ENCODE results near the gene RTTN.

RTTN gene

DNA sequence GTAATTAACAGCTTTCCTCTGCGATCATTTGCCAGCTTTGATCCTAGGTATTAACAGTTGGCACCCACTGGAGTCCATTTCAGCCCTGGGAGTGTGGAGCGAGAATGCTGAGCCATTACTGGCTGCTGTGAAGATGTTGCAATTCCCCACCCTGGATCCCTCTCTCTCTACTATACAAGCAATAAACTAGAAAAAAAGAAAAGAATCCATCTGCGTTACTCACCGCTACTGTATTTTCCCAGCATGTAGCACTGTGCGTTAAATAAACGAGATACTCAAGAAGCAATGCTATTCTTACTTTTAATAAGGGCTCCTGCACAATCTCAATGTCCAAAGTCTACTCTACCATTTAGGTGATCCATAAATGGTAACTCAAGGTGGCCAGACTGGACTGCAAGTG lies 8.5 kb downstream of the RTTN start:
- no peak for DNase-seq

DNA sequence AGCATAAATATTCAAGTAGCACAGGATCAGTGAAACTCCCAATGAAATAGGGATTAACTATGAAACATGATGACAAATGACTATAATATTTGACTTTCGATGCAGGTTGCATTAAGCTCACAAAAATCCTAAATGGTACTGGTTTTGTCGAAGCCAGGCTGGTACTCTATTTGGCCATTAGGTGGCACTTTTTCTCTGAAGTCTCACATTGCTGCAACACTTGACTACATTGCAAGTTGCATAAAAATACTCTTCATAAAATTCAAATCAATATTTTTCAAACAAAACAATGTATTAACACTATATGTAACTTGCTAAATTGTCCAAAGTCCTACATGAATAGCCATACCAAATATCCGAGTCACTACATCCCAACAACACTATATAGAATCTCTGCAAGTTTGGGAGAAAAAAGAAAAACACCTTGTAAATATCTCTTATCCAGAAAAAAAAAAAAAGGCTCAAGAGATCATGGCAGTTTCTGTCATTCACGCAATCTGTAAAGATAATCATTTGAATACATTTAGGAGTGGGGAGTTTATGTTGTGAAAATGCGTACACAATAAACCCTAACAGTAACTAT lies 9.5 kb downstream of the RTTN start:
- DNase-seq: peak; percentile 56

DNA sequence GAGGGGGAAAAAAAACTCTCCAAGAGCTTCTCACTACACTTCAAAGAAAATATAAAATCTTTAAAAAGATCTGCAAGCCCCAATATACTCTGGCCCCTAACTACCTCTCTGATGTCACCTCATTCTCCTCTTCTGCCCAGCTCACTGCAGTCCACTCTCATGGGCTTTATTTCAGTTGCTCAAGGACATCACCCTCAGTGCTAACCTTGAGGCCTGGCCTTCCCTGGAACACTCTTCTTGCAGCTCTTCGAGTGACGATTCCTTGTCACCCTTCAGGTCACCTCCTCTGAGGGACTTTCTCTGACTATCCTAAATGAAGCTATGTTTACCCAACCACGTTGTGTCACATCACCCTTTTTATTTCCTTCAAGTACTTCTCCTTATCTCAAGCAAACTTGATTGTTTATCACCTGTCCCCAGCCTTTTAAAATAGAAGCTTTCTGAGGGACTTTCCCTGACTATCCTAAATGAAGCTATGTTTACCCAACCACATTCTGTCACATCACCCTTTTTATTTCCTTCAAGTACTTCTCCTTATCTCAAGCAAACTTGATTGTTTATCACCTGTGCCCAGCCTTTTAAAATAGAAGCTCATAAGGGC lies 10.4 kb downstream of the RTTN start:
- DNase-seq: no peak

DNA sequence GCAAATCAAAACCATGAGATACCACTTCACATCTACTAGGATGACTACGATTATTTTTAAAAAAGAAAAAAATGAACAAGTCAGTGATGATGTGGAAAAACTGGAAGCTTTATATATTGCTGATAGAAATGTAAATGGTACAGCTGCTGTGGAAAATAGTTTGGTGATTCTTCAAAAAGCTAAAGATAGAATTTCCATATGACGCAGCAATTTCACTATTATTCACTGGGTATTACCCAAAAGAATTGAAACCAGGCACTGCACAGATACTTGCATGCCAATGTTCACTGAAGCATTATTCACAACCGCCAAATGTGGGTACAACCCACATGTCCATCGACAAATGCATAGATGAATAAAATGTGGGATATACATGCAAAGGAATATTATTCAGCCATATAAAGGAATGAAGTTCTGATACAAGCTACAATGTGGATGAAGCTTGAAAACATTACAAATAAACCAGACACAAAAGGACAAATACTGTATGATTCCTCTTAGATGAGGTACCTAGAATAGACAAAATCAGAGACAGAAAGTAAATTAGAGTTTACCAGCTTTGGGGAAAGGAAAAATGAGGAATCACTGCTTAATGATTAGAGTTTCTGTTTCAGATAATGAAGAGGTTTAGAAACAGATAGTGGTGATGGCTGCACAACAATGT lies 11.1 kb downstream of the RTTN start:
- no peak for DNase-seq

DNA sequence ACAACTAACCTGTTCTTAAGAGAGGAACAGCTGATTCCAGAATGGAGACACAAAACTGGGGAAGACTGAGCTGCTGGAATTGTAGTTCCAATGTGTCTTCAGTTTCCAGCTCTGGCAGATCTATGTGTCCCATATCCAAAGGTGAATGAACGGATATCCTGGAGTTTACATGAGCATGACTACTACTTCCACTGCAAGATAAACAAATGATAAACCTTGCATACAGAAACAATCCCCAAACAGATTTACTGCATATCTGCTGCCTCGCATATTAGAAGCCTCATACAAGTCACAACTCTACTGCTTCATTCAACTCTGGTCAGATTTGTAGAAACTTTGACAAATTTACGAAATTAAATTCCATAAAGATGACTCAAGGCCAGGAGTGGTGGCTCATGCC lies 15.0 kb downstream of the RTTN start:
- DNase-seq: no peak

DNA sequence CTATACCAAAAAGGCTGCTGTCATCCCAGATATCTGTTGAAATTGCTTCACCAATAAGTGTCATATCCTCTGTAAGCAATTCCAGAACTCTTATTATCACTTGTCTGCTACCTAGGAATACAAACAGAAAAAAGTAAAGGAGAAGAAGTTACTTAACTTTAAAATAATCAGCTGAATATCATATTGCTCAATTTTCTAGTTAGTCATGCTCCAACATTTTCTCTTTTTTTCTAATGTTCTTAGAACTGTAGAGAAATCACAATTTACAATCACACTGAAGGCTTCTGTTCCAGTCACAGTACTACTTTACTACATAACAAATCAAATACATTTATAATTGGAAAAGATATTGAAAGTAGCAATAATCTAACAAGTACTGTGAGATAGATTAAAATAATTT lies 17.4 kb downstream of the RTTN start:
- DNase-seq: no peak

DNA sequence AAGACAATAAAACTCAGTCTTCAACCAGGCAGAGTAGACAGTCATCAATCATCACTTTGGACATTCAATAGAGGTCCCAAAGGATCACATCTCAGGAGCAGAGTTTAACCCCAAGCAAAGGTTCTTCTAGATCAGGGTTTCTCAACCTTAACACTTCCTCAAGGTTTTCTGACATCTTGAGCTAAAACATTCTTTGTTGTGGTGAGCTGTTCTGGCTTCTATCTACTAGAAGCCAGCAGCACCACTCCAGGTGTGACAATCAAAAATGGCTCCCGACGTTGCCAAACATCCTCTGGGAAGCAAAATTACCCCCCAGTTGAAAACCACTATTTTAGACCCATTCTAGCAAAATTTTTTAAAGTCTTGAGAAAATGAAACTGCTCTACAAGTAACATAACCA lies 22.0 kb downstream of the RTTN start:
- DNase-seq: no peak

DNA sequence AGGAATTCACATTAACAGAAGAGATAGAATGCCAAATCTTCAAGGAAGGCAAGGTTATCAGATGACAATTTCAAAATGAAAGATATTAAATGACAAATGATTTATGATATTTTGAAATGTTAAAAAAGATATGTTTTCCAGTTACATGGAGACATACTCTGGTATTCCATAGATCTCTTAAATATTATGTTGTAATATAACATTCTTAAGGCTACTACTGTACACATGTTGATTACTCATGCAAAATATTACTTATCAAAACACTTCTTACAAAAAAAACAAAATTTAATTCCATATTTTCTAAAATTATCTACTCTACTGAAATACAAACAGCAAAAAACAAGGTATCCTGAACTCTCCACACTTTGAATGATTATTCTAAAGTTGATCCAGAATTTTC lies 22.9 kb downstream of the RTTN start:
- no peak for DNase-seq

DNA sequence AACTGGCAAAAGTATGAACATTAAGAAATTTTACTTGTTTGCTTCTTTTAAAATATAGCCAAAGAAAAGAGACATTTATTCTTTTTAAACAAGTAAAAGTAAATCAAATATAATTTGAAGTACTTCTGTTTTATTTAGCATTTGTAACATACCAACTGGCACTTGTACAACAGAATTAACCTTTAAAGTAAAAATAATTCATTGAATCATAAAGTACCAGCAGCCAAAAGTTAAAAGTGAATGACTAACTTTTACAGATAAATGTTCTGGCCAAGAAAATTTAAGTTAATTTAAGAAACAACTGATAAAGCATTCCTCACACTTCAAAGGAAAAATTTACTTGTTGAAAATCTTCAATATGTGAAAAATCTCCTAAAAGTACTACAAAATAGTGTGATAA lies 23.8 kb downstream of the RTTN start:
- DNase-seq: no peak

DNA sequence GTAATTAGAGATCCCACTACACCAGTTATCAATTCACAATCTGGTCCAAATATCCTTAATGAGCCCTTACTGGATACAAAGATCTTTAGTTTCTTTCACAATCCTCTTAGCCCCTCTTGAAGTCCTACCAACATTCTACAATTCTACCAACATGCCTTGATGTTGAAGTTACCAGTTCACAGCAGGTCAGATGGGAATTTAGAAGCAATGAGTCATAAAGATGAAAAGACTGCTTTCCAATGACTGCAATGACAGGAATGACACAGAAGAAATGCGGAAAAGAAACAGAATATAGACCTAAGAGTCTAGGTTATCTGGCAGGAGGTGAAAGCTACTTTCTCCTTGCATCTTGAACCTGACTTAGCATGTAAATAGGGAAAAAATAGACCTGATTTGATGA lies 24.5 kb downstream of the RTTN start:
- DNase-seq: no peak

DNA sequence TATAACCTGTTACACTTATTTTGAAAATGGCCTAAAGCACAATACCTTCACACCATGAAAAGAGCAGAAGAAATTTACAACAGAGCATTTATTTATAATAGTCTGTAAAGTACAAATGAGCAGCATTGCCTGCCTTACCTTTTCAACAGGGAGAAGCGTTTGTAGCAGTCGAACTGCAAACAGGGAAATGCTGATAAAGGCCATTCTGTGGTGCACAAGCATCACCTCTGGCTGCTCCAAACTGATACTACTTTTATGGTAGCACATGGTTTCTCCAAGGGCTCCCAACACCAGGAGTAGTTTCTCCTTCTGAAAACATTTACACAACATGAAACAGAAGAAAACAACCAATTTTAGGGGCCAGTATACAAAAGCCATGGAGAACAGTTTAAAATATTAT lies 28.9 kb downstream of the RTTN start:
- DNase-seq: no peak

DNA sequence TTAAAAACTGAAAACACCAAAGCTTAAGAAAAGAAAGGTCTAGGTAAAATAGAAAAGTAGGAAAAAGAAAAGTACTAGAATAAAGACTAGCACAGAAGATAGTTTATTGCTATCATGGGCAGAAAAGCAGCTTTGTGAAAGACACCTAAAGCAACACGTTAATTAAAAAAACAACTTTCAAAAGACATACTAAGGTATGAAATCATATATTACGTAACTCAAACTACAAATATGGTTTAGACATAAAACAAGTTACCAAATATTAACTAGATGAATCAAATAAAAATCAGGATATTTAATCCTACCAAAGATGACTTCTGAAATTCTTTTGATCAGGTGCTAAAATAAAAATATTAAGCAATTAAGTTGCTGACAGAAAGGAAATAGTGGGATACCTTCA lies 30.3 kb downstream of the RTTN start:
- DNase-seq: no peak

DNA sequence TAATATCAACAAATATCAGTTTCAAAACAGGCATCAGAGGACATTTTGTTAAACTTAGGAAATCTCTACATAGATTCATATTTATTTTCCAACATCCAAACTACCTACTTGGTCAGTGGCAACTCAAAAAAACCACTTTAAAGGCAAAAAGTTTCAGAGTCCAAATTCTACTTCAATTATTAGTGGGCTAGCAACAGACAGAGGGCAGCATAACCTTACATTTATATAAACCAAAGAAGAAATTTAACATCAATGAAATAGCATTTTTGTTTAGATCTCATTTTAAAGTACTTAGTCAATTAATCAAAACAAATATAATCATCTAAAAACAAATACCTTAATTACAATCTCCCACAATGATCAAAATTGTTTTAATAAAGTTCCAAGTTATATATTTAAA lies 33.3 kb downstream of the RTTN start:
- peak; percentile 18 for DNase-seq

DNA sequence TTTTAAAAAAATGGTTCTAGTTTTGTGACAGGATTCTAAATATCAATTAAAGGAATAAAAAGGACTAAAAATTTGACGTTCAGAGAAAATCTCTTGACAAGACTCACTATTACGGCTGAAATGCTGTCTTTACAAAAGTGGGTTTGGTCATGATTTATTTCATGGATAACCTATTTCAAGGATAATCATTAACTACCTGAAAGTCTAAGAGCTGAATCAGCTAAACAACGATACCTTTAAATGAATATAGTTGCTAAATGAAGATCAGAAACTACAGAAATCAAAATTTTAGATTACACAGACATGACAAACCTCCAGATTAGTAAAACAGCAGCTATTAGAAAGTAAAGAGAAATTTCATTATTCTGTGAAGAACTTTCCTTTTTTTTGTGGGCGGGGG lies 35.7 kb downstream of the RTTN start:
- DNase-seq: no peak

DNA sequence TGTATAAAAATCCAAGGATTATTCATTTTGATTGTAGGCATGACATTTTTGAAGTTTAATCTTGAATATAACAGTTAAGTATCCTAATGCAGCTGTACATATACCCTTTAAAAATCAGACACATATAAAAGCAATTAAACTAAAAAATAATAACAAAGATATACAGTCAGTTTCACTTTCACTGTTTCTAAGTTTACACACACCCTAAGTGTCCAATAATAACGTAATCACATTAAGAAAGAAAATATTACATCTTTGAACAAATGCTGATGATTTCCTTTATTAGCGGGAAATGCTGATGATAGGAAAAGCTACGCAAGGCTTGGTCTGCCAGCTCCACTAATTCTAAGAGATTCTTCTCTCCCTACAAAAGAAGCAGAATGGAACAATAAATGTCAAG lies 38.8 kb downstream of the RTTN start:
- DNase-seq: no peak

DNA sequence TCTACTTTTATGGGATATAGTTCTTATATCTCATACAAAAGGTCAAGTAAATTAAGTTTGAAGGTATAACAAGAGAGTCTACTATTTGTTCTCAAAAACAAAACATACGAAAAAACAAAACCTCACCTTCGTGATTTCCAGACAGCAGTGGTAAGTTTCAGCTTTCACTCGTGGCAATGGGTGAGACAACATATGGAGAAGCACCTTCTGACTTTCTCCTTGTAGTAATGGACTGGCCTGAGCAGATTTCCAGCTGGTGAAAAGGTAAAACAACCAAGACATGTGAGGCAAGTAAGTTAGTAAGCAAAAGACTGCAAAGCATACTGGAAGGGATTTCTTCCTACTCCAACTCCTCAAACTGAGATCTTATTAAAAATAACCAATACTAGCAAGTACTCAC lies 39.6 kb downstream of the RTTN start:
- DNase-seq: no peak

DNA sequence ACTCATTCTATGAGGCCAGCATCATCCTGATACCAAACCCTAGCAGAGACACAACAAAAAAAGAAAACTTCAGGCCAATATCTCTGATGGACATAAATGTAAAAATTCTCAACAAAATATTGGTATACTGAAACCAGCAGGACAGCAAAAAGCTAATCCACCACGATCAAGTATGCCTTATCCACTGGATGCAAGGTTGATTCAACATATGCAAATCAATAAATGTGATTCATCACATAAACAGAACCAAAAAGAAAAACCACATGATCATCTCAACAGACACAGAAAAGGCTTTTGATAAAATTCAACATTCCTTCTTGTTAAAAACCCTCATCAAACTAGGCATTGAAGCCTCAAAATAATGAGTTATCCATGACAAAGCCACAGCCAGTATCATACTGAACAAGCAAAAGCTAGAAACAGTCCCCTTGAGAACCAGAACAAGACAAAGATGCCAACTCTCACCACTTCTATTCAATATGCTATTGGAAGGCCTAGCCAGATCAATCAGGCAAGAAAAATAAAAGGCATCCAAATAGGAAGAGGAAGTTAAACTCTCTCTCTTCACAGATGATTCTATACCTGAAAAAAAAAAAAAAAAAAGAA lies 45.3 kb downstream of the RTTN start:
- DNase-seq: no peak

DNA sequence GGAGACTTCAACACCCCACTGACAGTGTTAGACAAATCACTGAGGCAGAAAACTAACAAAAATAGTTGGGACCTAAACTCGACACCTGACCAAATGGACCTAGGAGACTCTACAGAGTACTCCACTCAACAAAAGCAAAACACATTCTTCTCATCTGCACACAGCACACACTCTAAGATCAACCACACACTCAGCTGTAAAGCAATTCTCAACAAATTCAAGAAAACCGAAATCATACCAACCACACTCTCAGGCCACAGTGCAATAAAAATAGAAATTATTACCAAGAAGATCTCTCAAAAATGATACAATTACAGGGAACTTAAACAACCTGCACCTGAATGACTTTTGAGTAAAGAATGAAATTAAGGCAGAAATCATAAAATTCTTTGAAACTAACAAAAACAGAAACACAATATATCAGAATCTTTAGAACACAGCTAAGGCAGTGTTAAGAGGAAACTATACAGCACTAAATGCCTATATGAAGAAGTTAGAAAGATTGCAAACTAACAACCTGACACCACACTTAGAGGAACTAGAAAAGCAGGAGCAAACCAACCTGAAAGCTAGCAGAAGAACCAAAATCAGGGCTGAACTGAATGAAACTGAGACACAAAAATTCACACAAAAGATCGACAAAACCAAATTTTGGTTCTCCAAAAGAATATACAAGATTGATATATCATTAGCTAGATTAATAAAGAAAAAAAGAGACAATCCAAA lies 46.3 kb downstream of the RTTN start:
- DNase-seq: no peak

DNA sequence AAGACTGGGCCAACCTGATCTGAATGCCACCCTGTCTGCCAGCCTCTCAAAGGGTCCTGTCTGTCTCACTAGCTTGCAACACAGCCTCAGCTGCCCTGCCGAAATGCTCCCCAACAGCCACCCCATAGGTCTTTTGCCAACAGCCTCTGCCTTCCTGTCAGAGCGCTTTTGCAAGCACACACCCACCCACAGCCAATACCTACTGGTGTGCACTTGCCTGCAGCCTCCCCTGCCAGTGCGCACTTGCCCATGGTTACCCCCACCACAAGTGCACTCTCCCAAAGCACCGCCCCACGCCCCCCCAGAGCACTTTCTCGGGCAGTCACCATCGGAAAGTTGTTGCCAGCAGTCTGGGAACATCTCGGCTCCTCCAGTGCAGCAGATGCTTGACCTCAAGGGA lies 48.6 kb downstream of the RTTN start:
- no peak for DNase-seq

DNA sequence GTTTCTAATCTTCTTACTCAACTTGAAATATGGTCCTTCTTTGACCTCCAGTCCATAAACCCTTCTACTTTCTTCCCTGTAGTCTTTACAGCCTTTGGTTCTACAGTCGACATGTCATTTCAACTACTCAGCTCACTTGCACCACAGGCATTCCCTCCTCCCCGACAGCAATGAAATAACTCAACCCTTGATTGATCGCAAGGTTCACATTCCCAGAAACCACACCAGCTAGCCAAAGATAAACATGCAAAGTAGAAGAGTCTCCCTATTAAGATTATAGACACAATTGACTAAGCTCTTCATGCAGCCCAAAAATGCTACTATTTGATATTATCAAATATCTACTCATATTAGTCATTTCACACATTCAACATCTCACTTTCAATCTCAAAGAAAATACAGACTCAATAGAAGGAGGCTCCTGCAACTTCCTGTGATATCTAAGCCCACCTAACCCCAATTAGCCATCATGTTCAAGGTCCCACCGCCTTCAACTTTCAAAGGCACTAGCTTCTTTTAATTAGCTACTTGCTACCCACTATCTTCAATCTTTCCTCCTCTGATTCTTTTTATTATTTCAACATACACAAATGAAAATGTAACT lies 50.8 kb downstream of the RTTN start:
- DNase-seq: no peak

DNA sequence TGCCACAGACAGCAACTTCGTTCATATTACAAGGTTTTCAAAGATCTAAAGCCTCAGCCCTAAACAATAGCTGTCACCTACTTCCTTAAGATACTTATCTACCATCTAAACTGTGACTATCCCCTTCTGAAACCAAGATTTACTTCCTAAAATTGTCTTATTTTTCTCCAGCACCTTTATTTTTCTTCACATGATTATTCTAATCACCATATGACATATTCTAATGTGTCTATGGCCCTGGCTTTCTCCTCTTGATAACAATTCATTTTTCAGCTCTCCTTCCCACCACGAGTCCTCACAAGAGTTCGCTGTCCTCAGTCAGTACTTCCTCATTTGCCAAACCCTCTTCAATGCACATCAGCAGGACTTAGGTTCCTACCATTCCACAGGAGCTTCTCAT lies 53.9 kb downstream of the RTTN start:
- DNase-seq: peak; percentile 50

DNA sequence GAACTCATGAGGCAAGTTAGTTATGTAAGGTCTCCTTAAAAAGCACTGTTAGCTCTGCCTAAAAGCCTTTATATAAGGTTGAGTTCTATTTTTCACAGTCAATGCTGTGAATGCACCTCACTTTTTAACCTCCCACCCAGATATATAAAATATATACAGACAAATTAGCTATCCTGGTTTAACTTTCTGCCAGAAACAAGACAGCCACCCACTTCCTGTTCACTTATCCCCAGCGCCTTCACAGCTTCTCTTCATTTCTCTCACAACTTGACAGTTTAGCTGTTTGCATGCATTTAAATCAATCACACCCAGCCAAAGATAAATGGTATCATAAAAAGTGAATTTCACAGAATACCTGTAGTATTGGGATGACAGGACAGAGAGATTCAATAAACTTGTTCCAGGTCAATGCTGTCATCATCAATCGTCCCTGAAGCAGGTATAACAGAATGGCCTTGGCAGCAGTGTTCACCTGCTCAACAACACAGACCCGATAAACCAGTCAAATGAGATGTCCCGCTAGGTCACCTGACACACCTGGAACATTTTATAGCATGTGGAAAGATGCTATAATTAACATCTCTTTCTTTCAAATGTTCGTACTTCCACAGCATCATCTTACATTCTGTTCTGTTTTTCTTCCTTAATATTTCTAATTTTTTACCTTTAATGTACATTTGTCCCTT lies 55.7 kb downstream of the RTTN start:
- no peak for DNase-seq

DNA sequence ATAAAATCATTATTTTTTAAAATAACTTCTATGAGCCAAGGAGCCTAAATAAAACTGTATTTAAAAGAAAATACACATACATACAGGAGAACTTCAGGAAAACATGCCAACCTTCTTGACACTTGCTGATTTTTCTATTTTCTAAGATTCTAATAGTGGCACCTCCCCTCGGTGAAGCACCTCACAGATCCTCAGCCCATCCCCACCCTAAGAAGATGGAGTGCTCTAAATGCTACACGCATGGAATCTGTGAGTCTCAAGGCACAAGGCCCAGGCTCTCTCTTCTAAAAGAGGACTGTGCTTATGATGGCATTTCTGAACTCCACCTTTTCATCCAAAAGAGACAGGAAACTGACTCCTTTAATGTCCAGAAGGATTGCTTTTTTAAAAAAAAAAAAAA lies 56.3 kb downstream of the RTTN start:
- DNase-seq: no peak
